ENCODE measurements around the gene MAN2A1. TPM values are rescaled to one million over a fixed set of nuclear protein-coding genes. Genes with fewer than 3 reads are reported as not detected.
A peak's percentile ranks its signal among the peaks of the same experiment; 100 is the strongest.

MAN2A1 gene
- total and polyA plus RNA-seq, 2 donors (not counting 1 experiment from before 2014, with no cell fraction given): 51.6 to 70.5 TPM

DNA sequence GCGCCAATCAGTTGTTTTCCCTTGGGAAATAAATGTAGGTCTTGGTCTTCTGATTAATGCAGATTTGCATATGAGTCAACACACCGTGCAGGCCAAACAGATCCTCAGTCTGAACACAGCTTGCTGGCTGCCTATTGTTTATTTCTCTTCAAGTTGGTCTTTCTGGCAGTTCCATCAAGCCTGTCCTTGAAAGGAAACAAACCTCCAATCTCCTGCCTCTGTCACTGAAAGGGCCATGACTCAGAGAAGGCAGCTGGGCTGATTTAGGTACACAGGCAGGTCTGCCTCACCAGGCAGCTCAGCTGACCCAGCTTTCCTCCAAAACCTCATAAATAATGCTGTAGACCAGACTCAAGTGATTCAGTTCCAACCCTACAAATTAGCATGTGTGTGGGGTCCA lies 175.9 kb downstream of the MAN2A1 start:
- Histone ChIP-seq H3K4me1 (ENCODE audit: control insufficient read depth, extremely low read depth, insufficient read depth, low read length) (peaks cover 11% of the 10 kb centered on the region), H4K20me1 (ENCODE audit: control insufficient read depth, extremely low read depth, insufficient read depth, low read length) (no peaks in the 10 kb centered on the region), H2AFZ (ENCODE audit: low read length) (no peak overlapping the region), H3K9me3 (ENCODE audit: control insufficient read depth, insufficient read depth, low read depth, low read length) (no peaks in the 10 kb centered on the region), H3K9ac (ENCODE audit: insufficient read depth, low read length) (no peak overlapping the region), H3K36me3 (ENCODE audit: control insufficient read depth, insufficient read depth, low read length) (no peaks in the 10 kb centered on the region), H3K27me3 (ENCODE audit: control insufficient read depth, insufficient read depth, low read length) (no peaks in the 10 kb centered on the region), H3K27ac (ENCODE audit: insufficient read depth, low read length) (peak overlapping the region; percentile 38), H3K4me3 (replicated peaks in 1 of 4; ENCODE audit: control extremely low read depth in 1 of 4, insufficient read depth in 1 of 4, low read depth in 3 of 4, low read length in 4 of 4) (no peak overlapping the region), H3K4me2 (ENCODE audit: extremely low read depth, insufficient read depth, low read length) (peak overlapping the region; percentile 38), H3K79me2 (ENCODE audit: control insufficient read depth, insufficient read depth, low read length) (no peaks in the 10 kb centered on the region)
- peak; percentile 96 to 100 for DNase-seq (ENCODE audit: low read depth in 2 of 2)
- TF ChIP-seq, protein P1, sequence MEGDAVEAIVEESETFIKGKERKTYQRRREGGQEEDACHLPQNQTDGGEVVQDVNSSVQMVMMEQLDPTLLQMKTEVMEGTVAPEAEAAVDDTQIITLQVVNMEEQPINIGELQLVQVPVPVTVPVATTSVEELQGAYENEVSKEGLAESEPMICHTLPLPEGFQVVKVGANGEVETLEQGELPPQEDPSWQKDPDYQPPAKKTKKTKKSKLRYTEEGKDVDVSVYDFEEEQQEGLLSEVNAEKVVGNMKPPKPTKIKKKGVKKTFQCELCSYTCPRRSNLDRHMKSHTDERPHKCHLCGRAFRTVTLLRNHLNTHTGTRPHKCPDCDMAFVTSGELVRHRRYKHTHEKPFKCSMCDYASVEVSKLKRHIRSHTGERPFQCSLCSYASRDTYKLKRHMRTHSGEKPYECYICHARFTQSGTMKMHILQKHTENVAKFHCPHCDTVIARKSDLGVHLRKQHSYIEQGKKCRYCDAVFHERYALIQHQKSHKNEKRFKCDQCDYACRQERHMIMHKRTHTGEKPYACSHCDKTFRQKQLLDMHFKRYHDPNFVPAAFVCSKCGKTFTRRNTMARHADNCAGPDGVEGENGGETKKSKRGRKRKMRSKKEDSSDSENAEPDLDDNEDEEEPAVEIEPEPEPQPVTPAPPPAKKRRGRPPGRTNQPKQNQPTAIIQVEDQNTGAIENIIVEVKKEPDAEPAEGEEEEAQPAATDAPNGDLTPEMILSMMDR (conservative IDR thresholded peaks at IDR 0.05 in 1 of 2, IDR thresholded peaks at IDR 0.05 in 1 of 2; ENCODE audit: low read depth in 1 of 2, low read length in 2 of 2): no peak
- TF ChIP-seq EZH2 (IDR thresholded peaks at IDR 0.05; ENCODE audit: low read length, missing control alignments): no peak

DNA sequence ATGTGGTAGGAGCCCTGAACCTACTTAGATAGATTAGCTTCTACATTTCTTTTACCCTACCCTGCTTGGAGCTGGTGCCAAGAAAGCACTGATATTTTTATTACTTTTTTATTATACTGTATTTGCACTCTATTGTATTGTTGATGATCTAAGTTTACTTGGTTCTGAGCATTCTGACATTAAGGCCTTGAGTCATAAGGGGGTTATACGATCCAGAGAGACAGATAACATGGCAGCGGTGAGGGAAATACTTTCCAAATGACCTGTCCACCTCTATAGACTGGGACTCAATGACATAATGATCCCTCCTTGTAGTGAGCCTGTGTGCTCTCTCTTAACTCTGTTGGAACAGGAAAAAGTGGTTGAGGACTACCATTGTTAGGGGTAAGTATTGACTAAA lies 176.3 kb downstream of the MAN2A1 start:
- TF ChIP-seq EZH2 (IDR thresholded peaks at IDR 0.05; ENCODE audit: low read length, missing control alignments): no peak
- TF ChIP-seq, protein P1 (conservative IDR thresholded peaks at IDR 0.05 in 1 of 2, IDR thresholded peaks at IDR 0.05 in 1 of 2; ENCODE audit: low read depth in 1 of 2, low read length in 2 of 2): no peak
- Histone ChIP-seq H3K36me3 (ENCODE audit: control insufficient read depth, insufficient read depth, low read length) (no peaks in the 10 kb centered on the region), H3K27ac (ENCODE audit: insufficient read depth, low read length) (peak overlapping the region; percentile 38), H3K27me3 (ENCODE audit: control insufficient read depth, insufficient read depth, low read length) (no peaks in the 10 kb centered on the region), H3K9me3 (ENCODE audit: control insufficient read depth, insufficient read depth, low read depth, low read length) (no peaks in the 10 kb centered on the region), H3K9ac (ENCODE audit: insufficient read depth, low read length) (no peak overlapping the region), H3K4me2 (ENCODE audit: extremely low read depth, insufficient read depth, low read length) (no peak overlapping the region), H3K4me3 (replicated peaks in 1 of 4; ENCODE audit: control extremely low read depth in 1 of 4, insufficient read depth in 1 of 4, low read depth in 3 of 4, low read length in 4 of 4) (no peak overlapping the region), H3K4me1 (ENCODE audit: control insufficient read depth, extremely low read depth, insufficient read depth, low read length) (peaks cover 11% of the 10 kb centered on the region), H3K79me2 (ENCODE audit: control insufficient read depth, insufficient read depth, low read length) (no peaks in the 10 kb centered on the region), H4K20me1 (ENCODE audit: control insufficient read depth, extremely low read depth, insufficient read depth, low read length) (no peaks in the 10 kb centered on the region), H2AFZ (ENCODE audit: low read length) (no peak overlapping the region)
- DNase-seq (ENCODE audit: low read depth in 2 of 2): peak in 1 of 2 donors; percentile 96

DNA sequence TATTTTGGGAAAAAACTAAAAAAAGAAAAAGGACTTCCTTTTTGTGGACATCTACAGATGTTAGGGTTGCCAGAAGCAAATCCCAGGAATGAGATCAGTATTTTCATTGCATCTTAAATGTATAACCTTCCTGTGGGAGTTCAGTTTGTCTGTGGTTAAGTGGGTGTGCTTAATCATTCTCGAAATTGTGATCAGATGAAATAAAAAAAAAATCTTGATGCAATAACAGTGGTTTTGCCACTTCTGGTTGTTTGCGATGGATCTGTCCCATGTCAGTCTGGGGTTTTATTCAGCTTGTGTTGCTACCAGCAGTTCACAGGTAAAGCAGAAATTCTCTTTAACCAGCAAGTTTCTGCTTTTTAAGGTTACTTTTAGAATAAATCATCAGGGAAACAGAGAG lies 179.0 kb downstream of the MAN2A1 start:
- no peak overlapping the region for H3K4me2 ChIP-seq (ENCODE audit: extremely low read depth, insufficient read depth, low read length)
- no peaks in the 10 kb centered on the region for H3K9me3 ChIP-seq (ENCODE audit: control insufficient read depth, insufficient read depth, low read depth, low read length)
- DNase-seq (ENCODE audit: low read depth in 2 of 2): peak; percentile 34 to 85
- no peaks in the 10 kb centered on the region for H3K79me2 ChIP-seq (ENCODE audit: control insufficient read depth, insufficient read depth, low read length)
- peaks cover 11% of the 10 kb centered on the region for H3K4me1 ChIP-seq (ENCODE audit: control insufficient read depth, extremely low read depth, insufficient read depth, low read length)
- no peaks in the 10 kb centered on the region for H3K36me3 ChIP-seq (ENCODE audit: control insufficient read depth, insufficient read depth, low read length)
- no peak overlapping the region for H3K4me3 ChIP-seq (replicated peaks in 1 of 4; ENCODE audit: control extremely low read depth in 1 of 4, insufficient read depth in 1 of 4, low read depth in 3 of 4, low read length in 4 of 4)
- no peak overlapping the region for H3K9ac ChIP-seq (ENCODE audit: insufficient read depth, low read length)
- H2AFZ ChIP-seq (ENCODE audit: low read length): no peak overlapping the region
- TF ChIP-seq, protein P1 (conservative IDR thresholded peaks at IDR 0.05 in 1 of 2, IDR thresholded peaks at IDR 0.05 in 1 of 2; ENCODE audit: low read depth in 1 of 2, low read length in 2 of 2): no peak
- H4K20me1 ChIP-seq (ENCODE audit: control insufficient read depth, extremely low read depth, insufficient read depth, low read length): no peaks in the 10 kb centered on the region
- H3K27me3 ChIP-seq (ENCODE audit: control insufficient read depth, insufficient read depth, low read length): no peaks in the 10 kb centered on the region
- no peak overlapping the region for H3K27ac ChIP-seq (ENCODE audit: insufficient read depth, low read length)

Data from fibroblast of lung (primary cell).